ENCODE measurements around the gene FAM174B.

The FAM174B gene

GRCh38 chr15:92627014-92627413, 28.6 kb downstream of the FAM174B start:
- TF ChIP-seq TAF1 (IDR thresholded peaks at IDR 0.05; ENCODE audit: borderline replicate concordance, insufficient read depth, low read length) (no peak), POLR2AphosphoS5 (IDR thresholded peaks at IDR 0.05; ENCODE audit: low read depth, low read length) (no peak)

- TF ChIP-seq TAF1 (IDR thresholded peaks at IDR 0.05; ENCODE audit: borderline replicate concordance, insufficient read depth, low read length) (no peak), FOXP2 (optimal IDR thresholded peaks at IDR 0.05; ENCODE audit: borderline replicate concordance, extremely low read depth, extremely low read length, insufficient read depth) (no peak), REST (IDR thresholded peaks at IDR 0.05; ENCODE audit: insufficient read depth in 1 of 2, low read depth in 2 of 2, low read length in 2 of 2) (no peak), POLR2AphosphoS5 (IDR thresholded peaks at IDR 0.05; ENCODE audit: low read depth, low read length) (no peak), SIN3A (IDR thresholded peaks at IDR 0.05; ENCODE audit: borderline replicate concordance, insufficient read depth, low read length) (no peak)
Measured at GRCh38 chr15:92625251-92625980, 30.2 kb downstream of the FAM174B start.

GRCh38 chr15:92624401-92624991, 31.1 kb downstream of the FAM174B start:
- TF ChIP-seq TAF1 (IDR thresholded peaks at IDR 0.05; ENCODE audit: borderline replicate concordance, insufficient read depth, low read length): no peak

- TF ChIP-seq TAF1 (IDR thresholded peaks at IDR 0.05; ENCODE audit: borderline replicate concordance, insufficient read depth, low read length) (no peak), REST (IDR thresholded peaks at IDR 0.05; ENCODE audit: insufficient read depth in 1 of 2, low read depth in 2 of 2, low read length in 2 of 2) (no peak), POLR2AphosphoS5 (IDR thresholded peaks at IDR 0.05; ENCODE audit: low read depth, low read length) (no peak), SIN3A (IDR thresholded peaks at IDR 0.05; ENCODE audit: borderline replicate concordance, insufficient read depth, low read length) (no peak)
Measured at GRCh38 chr15:92623435-92623834, 32.1 kb downstream of the FAM174B start.

GRCh38 chr15:92621972-92622533, 33.5 kb downstream of the FAM174B start:
- TF ChIP-seq SIN3A (IDR thresholded peaks at IDR 0.05; ENCODE audit: borderline replicate concordance, insufficient read depth, low read length) (no peak), TAF1 (IDR thresholded peaks at IDR 0.05; ENCODE audit: borderline replicate concordance, insufficient read depth, low read length) (no peak), POLR2AphosphoS5 (IDR thresholded peaks at IDR 0.05; ENCODE audit: low read depth, low read length) (no peak), REST (IDR thresholded peaks at IDR 0.05; ENCODE audit: insufficient read depth in 1 of 2, low read depth in 2 of 2, low read length in 2 of 2) (no peak), FOXP2 (optimal IDR thresholded peaks at IDR 0.05; ENCODE audit: borderline replicate concordance, extremely low read depth, extremely low read length, insufficient read depth) (no peak)

- no peak for TF ChIP-seq FOXP2 (optimal IDR thresholded peaks at IDR 0.05; ENCODE audit: borderline replicate concordance, extremely low read depth, extremely low read length, insufficient read depth)
Measured at GRCh38 chr15:92620991-92621390, 34.6 kb downstream of the FAM174B start.
